GM10266 (cell line): Measurements from ENCODE around the gene EIF1AD.
A peak's percentile ranks its signal among the peaks of the same experiment; 100 is the strongest.
"Not testable (repeated sequence)": the region's sequence is repeated elsewhere in the genome, so short reads cannot be mapped to it uniquely, and the experiment has no call there.

Experiments used
- DNase-seq: peaks from one replicate; pipeline ENCODE4 v3.0.0; 2012; ENCODE audit errors: extremely low spot score
- TF ChIP-seq, protein P1 (sequence below): IDR thresholded peaks from 2 replicates; pipeline ENCODE4 v1.5.1; 2012; ENCODE audit warnings: mild to moderate bottlenecking, low read depth; ENCODE audit not compliant: control insufficient read depth, insufficient read depth; ENCODE audit errors: missing control alignments

EIF1AD gene

DNA sequence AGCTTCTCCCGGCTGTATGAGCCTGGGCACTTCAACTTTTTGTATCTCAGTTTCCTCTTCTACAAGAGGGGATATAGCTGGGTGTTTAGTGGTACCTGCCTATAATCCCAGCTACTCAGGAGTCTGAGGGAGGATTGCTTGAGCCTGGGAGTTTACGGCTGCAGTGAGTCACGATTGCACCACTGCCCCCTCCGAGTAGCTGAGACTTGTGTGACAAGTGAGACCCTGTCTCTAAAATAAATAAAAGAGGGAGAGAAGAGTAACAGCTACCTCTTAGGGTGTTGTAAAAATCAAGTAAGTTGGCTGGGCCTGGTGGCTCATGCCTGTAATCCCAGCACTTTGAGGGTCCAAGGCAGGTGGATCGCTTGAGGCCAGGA lies 34.4 kb upstream of the EIF1AD start:
- DNase-seq, result no peak
- TF ChIP-seq, protein P1, sequence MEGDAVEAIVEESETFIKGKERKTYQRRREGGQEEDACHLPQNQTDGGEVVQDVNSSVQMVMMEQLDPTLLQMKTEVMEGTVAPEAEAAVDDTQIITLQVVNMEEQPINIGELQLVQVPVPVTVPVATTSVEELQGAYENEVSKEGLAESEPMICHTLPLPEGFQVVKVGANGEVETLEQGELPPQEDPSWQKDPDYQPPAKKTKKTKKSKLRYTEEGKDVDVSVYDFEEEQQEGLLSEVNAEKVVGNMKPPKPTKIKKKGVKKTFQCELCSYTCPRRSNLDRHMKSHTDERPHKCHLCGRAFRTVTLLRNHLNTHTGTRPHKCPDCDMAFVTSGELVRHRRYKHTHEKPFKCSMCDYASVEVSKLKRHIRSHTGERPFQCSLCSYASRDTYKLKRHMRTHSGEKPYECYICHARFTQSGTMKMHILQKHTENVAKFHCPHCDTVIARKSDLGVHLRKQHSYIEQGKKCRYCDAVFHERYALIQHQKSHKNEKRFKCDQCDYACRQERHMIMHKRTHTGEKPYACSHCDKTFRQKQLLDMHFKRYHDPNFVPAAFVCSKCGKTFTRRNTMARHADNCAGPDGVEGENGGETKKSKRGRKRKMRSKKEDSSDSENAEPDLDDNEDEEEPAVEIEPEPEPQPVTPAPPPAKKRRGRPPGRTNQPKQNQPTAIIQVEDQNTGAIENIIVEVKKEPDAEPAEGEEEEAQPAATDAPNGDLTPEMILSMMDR, result no peak

DNA sequence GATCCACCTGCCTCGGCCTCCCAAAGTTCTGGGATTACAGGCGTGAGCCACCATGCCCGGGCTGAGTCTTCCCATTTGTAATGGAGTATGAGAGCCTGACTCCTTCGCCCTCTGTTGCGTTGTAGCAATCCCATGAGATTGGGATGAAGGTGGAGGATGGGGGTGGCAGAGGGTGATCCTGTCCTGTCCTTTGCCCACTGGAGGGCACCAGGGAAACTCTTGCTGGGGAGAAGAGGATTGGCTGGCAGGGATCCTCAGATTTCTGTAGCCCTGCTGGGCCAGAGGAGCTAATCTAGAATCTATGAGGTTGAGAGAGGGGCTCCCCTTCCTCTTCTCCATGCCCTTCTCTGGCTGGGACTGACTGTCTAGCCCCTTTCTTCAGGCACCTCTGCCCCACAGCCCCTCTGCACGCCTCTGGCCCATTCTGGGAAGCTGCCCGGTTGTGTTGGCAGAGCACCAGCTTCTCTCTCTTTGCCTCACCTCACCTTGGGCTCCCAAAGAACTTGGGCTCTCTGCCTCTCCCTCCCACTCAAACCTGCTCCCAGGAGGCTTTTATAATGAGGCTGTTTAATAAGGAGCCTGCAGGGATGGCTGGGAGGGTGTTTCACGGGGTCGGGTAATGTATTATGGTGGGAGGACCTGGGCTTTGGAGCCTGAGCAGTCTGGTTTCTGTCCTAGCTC lies 33.8 kb upstream of the EIF1AD start:
- DNase-seq, result no peak
- TF ChIP-seq, protein P1, result no peak

DNA sequence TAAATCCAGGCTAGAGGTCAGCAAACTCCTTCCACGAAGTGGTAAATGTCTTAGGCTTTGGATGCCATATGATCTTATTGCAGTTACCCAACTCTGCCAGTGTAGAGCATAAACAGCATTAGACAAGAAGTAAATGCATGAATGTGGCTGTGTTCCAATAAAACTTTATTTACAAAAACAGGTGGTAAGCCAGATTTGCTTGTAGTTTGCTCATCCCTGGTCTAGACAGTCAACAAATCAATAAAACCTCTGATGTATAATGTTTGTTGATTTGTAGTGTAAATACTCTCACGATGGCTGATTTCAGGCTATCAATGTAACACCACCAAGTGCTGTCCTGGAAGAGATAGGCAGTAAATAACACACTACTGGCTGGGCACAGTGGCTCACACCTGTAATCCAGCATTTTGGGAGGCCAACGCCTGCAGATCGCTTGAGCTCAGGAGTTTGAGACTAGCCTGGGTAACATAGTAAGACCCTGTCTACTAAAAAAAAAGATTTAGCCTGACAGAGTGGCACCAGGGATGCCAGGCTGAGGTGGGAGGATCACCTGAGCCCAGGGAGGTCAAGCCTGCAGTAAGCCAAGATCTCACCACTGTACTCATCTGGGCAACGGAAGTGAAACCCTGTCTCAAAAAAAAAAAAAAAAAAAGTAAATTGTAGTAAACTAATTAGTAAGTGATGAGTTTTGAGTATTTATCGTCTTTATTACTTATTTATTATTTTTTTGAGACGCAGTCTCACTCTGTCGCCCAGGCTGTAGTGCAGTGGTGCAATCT lies 31.2 kb upstream of the EIF1AD start:
- no peak for DNase-seq
- TF ChIP-seq, protein P1, result no peak

DNA sequence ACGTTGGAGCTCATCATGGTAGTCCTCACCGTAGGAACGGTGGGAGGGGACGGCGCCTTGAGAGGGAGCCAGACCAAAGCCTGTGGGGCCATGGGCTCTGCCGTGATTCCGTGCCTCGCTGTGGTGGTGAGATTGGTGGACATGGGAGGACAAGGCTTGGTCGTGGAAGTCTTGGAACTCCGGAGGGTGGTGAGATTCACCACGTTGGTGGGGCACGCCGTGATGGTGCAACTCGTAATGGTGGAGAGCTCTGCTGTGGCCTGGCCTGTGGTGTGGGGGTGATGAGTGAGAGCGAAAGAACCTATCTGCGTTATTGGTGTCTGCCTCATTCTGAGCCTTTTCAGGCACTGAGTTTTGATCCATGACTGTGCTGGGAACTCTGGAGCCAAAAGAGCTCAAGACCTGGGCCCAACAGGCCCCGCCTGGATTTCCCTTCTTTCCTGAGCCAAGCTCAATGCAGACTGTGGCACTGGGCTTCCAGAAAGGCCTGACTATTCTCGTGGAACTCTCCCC lies 24.1 kb upstream of the EIF1AD start, which contains the start of gene CATSPER1:
Gene CATSPER1, minus strand, starts transcription at position 463 of the 513 bp plus-strand sequence. Its CDS starts 100 bp downstream, at position 363.
- DNase-seq, result no peak
- TF ChIP-seq, protein P1, result no peak

DNA sequence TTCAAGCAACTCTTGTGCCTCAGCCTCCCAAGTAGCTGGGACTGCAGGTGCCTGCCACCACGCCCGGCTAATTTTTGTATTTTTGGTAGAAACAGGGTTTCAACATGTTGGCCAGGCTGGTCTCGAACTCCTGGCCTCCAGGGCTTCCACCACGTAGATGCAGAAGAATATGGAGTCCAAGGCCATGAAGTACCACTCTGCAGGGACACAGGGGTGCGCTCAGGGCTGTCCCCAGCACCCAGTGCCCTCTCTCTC lies 21.2 kb upstream of the EIF1AD start:
- DNase-seq, result not testable (repeated sequence)

DNA sequence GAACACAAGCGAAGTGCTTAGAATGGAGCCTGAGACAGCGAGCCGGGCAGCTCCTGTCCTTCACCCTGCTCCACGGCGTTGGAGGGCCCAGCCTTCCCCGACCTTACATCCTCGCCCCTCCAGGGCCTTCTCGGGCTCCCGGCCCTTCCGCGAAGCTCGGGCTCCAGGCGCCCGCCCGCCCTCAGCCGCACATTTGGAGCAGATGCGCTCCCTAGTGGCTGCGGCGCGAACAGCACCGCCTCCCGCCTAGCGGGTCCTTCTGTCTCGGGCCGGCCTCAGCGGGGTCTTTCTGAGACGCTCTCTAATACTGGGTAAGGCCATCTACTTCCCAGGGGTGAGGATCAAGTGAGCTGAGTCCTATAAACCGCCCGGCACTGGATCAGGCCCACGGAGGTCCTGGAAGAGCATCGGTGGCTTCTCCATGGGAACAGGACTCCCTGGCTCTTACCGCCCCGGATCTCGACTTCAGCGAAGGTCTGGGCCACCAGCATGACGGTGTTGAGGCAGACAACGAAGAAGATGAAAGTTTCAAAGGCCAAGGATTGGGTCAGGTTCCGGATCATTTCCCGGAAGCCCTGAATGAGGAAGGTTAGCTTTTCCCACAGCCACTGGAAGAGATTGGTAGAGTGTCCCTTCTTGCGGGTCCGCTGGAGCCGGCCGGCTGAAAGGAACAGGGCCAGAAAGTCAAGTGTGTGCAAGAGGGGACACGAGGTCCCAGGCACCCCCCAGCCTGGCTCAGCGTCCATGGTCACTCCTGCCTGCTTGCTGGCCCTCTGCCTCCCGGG lies 20.6 kb upstream of the EIF1AD start:
- TF ChIP-seq, protein P1, result peak; percentile 98
- DNase-seq, result peak; percentile 91

DNA sequence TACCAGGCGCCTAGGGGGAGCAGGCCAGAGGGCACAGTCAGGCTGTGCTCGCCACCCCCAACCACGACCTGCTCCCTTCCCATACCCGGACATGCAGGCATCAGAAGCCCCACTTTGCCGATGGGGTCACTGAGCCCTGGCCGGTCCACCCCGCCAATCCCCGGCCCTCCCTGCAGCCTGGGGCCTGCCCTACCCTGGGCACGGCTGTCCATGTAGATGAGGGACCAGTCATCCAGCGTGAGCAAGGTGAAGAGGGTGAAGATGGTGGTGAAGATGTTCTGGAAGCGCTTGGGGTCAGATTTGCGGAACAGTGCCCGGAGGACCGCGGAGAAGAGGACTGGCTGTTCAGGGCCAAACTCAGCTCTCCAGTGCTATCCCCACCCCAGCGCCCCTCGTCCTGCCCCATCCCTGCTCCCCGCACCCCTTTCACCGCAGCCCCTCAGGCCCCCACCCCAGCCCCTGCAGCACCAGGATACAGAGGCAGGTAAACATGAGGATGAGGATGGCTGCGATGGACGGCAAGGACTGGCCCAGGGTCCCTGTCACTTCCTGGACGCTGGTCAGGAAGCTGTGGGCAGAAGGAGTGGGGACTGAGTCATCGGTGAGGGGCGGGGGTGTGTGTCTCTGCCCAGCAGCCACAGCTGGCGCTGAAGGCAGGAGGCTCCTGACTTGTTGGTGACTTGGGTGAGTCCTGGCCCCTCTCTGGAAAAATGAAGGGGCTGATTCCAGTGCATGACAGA lies 18.8 kb upstream of the EIF1AD start:
- TF ChIP-seq, protein P1, result no peak

More for the DNA sequence above, 18.8 kb upstream of the EIF1AD start:
- DNase-seq, result no peak
